A673 (cell line): ENCODE data around the gene MET.

Experiments
- EZH2 ChIP-seq: fragments of 200-600 bp; sonication (generic); IDR thresholded peaks from 2 replicates; pipeline ENCODE4 v1.6.1; 2017; ENCODE audit warnings: borderline replicate concordance, low read depth, mild to moderate bottlenecking, mixed read lengths, antibody characterized with exemption, low read length; ENCODE audit not compliant: poor library complexity, severe bottlenecking
- TF ChIP-seq, protein P1 (sequence below): fragments of 300-800, 200-600 bp; sonication (generic); conservative IDR thresholded peaks from 2 replicates; pipeline ENCODE4 v1.5.1; 2017; ENCODE audit warnings: low read depth, mild to moderate bottlenecking, antibody characterized with exemption, low read length, moderate library complexity, mixed read lengths

DNA sequence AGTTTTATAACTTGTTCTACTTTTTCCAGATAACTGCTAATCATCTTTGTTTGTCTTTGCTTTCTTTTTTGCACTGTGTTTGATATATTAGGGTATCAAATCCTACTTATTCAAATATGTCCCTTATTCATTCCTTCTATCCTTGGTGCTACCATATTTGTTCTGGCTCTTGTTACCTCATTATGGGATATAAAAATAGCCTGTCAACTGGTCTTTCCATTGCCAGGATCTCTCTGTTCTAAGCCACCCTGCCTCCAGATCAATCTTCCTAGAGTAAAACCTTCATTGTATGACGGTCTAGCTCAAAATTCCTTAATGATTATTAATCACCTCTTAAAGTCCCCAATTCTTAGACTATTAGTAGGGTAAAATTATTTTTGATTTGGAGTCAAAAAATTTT, 25.2 kb downstream of the MET start:
- TF ChIP-seq, protein P1, sequence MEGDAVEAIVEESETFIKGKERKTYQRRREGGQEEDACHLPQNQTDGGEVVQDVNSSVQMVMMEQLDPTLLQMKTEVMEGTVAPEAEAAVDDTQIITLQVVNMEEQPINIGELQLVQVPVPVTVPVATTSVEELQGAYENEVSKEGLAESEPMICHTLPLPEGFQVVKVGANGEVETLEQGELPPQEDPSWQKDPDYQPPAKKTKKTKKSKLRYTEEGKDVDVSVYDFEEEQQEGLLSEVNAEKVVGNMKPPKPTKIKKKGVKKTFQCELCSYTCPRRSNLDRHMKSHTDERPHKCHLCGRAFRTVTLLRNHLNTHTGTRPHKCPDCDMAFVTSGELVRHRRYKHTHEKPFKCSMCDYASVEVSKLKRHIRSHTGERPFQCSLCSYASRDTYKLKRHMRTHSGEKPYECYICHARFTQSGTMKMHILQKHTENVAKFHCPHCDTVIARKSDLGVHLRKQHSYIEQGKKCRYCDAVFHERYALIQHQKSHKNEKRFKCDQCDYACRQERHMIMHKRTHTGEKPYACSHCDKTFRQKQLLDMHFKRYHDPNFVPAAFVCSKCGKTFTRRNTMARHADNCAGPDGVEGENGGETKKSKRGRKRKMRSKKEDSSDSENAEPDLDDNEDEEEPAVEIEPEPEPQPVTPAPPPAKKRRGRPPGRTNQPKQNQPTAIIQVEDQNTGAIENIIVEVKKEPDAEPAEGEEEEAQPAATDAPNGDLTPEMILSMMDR = no peak
- TF ChIP-seq EZH2 = no peak
